HG03442 (cell line): ENCODE measurements around the gene HOXA4.
A peak's percentile ranks its signal among the peaks of the same experiment; 100 is the strongest.

ENCODE experiments used
- ATAC-seq: cut with Tn5 transposase; IDR thresholded peaks from one replicate; pipeline ENCODE4 v1.9.1; 2021; ENCODE audit warnings: mild to moderate bottlenecking, moderate library complexity; ENCODE audit not compliant: unreplicated experiment

HOXA4 gene

DNA sequence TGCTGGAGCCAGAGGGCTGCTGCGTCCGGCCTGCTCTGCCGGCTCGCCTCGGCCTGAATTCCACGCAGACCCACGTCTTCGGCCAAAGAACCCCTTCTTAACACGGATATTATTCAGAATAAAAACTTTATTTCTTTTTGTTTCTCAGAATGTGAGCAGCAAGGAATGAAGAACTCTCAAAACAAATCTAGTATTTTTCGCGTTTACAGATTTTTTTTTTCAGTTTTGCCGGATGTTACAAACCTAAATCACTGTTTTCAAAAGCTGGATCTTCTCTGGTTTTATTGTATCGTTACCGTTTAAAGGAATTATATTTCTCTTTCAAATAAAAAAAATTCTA, 23.7 kb downstream of the HOXA4 start:
- no peak for ATAC-seq

DNA sequence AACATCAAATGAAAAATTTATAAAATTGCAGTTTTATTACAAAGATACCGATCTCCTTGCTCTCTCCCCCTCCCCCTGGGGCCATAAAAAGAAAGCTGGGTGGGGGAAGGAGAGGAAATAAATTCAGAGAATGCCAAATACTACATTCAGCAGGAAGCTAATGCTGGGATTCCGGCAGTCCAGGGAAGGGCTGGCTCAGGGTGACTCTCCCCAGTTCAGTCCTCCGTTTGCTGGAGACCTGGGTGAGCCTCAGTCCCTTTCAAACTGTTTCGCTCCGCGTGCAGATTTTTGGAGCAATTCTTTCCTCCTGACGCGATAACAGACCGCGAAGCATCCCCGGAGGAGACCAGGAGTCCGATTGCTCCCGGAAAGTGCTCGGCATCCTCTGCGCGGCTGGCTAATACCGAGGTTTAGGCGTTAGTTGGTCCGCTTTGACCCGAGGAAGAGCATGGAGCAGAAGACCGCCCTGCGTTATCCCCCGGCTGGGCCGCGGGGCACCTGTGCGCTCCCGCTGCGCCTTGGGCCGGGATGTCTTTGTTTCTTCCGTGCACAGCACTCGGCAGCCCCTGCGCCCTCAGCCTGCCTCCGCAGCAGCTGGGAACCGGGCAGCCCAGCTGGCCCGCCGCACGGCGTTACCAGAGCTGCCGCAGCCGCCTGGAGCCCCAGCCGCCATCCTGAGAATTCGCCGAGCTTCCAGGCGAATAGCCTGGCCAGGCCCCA, 24.2 kb downstream of the HOXA4 start:
- no peak for ATAC-seq

GRCh38 chr7:27105301-27106031, 25.1 kb downstream of the HOXA4 start:
- ATAC-seq, result no peak

GRCh38 chr7:27104341-27105058, 26.1 kb downstream of the HOXA4 start:
- no peak for ATAC-seq

GRCh38 chr7:27103489-27104226, 26.9 kb downstream of the HOXA4 start:
- ATAC-seq, result no peak

GRCh38 chr7:27102581-27103442, 27.7 kb downstream of the HOXA4 start, which contains the start of gene HOXA2:
HOXA2 (minus strand) TSS chr7:27102683; CDS start chr7:27102500, 183 bp downstream.
- ATAC-seq, result no peak

- ATAC-seq, result no peak
Observed at GRCh38 chr7:27101957-27102580, 28.5 kb downstream of the HOXA4 start.

DNA sequence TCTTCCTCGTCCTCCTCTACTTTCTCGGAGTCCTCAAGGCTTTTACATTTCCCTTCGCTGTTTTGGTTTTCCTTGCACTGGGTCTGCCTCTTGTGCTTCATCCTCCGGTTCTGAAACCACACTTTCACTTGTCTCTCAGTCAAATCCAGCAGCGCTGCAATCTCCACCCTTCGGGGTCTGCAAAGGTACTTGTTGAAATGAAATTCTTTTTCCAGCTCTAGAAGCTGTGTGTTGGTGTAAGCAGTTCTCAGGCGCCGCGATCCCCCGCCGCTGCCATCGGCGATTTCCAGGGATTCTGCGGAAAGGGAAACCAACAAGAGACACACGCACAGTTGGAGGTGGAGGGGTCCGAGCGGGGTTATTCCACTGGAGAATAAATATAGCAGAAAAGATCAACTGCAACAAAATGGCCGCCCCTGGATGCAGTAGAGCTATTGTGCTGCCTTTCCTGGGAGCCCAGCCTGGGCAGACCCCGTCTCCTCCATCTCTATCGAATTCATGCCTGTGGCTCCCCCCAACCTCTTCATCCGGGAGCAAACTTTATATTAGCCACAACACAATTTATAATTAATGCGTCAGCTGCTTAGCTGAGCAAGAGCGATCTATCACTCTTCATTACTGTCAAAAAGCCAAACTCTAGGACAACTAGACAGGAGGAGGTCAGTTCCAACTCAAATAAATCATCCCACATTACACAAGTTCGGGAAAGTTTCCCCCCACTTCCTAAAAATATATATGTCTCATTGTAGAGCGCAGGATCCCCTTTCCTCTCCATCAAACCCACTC, 29.2 kb downstream of the HOXA4 start:
- no peak for ATAC-seq

GRCh38 chr7:27100694-27101170, 29.8 kb downstream of the HOXA4 start:
- ATAC-seq, result no peak

DNA sequence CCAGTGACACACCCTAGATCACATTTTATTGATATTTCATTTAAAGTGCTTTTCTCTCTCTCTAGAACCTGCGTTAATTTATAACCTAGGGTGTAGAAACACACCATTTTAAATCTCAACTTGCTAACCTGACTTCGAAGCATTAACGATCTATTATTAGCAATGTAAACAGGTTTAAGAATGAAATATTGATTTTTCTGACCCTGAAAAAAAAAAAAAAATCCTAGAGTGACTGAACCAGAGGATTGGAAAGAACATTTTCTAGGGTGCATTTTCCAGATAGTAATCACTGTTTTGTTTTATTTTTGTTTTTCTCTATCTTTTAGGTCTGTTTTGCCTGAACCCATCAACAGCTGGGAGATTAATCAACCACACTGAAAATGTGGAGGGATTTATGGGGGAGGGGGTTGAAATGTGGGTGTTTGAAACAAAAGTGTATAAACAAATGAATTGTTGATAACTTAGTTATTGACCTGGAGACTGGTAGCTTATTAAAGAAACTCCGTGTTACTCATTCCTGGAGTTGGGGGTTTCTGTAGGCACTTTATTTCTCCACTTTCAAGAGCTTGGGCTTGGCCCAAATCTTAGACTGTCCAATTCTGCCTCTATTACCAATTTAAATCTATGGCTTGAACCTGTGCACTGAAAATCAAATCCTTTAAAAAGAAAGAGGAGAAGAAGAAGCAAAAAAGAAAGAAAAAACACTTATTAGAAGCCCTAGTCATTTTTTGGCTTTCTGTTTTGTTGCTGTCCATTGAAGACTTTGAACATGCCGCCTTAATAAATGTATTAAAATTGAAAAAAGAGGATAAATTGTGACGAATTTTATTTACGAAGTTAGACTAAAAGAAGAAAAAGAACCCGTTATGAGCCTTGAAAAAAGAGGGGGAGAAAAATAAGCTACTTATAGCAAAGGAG, 30.8 kb downstream of the HOXA4 start:
- no peak for ATAC-seq

DNA sequence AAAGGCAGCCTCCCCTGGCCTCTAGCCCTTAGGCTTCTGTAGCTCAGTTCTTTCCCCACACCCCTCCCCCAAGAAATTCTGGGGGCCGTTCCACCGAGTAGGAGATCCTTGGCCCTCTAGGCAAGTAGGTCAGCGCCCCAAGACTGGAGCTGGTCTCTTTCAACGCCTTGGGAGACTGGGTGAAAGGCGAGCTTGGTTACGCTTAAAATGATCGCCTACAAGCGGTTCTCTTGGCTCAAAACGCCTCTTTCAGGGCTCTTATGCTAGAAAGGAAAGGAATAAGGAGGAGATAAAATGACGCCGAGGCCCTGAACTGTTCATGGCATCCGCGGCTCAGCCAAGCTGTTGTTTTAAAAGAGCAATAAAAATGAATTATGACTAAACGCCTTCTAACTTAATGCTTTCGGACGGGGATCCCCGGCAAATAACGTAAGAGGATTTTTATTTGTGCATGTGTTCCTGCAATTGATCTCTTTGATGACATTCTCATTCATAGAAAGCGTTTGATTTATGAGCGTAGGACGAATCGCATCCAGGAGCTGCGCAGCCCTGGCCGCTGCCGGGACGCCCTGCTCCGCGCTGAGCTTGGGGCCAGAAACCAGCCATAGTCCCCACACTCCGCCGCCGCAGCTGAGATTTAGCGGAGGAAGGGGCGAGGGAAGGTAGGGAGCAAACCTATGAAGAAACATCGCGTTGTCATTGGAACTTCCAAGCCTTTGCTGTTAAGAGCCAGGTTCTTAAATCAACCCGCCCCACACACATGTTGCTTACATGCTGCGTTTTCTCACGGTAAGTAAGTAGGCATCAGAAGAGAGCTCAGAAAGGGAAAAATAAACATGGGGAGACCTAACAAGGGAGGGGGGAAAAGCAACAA, 31.7 kb downstream of the HOXA4 start:
- ATAC-seq, result no peak

GRCh38 chr7:27097686-27098577, 32.6 kb downstream of the HOXA4 start:
- ATAC-seq, result no peak

- no peak for ATAC-seq
Observed at GRCh38 chr7:27096768-27097514, 33.6 kb downstream of the HOXA4 start.

DNA sequence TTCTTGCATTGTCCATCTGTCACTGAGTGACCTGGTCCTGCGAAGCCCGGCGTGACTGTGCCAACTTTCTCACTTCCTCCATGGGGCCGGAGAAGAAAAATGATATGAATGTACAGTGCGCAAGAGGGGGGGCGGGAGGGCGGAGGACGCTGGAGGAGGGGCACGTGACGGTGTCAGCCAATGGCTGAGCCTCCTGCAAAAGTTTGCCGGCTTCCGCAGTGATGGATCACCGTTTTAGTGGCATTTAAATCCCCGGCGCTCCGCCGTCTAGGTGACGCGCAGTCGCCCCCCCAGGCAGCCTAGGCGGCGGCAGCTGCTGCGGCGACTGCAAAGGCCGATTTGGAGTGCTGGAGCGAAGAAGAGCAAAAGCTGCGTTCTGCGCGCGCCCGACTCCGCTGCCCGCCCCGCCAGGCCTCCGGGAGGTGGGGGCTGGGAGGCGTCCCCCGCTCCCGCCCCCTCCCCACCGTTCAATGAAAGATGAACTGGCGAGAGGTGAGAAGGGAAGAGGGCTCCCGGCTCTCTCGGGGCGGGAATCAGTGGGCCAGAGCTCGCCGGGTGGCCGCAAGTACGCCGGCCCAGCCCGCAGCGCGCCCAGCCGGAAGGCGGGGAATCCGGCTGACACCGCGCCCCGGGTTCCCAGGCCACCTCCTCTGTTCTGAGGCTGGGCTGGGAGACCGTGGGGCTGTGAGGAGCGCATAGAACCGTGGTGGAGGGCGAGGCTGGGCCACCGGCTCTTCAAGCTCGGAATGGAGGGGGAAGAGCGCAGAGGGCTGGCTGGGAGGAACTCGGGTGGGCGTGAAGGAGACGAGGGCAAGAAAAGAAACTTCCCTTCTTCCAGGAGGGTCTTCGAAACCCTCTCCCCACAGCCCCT, 34.4 kb downstream of the HOXA4 start, which contains the start of gene HOXA1:
HOXA1 (minus strand) TSS at position 104 of the 871 bp plus-strand sequence; CDS start at position 16, 88 bp downstream.
- ATAC-seq, result peak; percentile 82
